NCI-H1092 (cell line): ENCODE results near the gene SLC7A6.

Source experiments
- DNase-seq: peaks from one replicate; lab custom pipeline; 2025; lab: John Stamatoyannopoulos, UW

The SLC7A6 gene

DNA sequence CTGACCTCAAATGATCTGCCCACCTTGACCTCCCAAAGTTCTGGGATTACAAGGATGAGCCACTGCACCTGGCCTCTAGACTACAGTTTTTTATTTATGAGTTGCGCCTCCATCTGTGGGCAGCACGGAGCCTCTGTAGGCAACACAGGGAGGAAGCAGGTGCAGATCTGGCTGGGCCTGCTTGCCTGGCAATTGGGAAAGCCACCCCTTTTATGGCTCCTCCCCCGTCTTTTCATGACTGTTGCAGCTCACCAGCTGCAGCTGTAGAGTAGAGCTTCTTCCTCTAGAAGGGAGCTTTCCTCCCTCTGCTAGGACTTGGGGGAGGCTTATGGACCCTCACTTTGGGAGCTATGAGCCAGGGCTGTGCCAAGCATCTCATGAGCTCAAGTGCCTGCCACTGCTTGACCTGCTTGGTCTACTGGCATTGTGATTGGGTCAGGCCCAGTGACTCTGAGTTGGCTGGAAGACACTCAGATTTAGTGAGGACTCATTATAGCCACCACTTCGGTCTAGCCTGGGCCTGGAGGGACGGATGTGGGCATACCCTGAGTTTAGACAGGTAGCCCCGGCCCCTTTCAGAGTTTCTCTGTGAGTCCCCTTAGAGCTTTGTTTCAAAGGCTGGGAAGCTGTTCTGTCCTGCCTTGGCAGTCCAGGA is 6.9 kb upstream of the SLC7A6 start:
- DNase-seq = peak; percentile 32

GRCh38 chr16:68257906-68258800 is 6.2 kb upstream of the SLC7A6 start:
- DNase-seq = no peak

- DNase-seq = no peak
Observed at GRCh38 chr16:68259007-68259825, 5.1 kb upstream of the SLC7A6 start.

- no peak for DNase-seq
Observed at GRCh38 chr16:68263559-68264127, 683 bp upstream of the SLC7A6 start.

DNA sequence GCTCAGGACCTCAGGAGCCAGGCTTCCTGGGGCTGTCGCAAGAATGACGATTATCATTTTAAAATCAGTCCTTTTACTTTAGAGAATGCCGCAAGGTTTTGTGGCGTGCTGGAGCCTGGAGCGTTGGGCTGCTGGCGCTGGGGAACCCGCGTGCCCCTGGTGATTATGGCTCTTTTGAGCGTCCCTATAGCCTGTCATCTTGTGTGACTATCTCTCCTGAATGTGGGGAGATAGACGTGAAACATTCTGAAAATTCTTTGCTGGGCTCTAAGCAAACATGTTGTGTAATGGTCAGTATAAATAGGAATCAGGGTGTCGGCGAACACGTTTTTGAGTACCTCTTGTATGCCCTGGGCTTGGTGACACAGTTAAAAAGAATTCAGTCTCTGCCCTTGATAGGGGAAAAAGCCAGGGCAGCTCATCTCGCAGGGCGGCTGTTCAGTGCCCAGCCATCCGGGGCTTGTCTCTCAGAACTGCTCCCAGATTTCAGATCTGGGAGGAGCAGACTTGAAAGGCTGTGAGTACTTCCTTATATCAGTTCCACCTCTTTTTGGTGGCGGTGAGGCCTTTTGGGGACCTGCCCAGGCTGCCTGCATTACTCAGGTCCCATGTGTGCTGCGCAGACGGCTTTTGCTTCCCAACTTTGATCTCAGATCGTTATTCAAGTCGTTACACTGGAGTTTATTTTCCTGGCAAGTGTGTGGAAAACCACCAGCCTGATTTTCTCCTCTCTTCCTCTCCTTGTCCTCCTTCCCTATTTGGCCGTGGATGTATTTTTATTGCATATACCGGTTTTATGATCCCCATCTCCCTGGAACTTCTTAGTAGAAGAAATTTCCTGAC is 973 bp downstream of the SLC7A6 start:
- no peak for DNase-seq

GRCh38 chr16:68267612-68268405 is 3.5 kb downstream of the SLC7A6 start:
- DNase-seq = no peak

DNA sequence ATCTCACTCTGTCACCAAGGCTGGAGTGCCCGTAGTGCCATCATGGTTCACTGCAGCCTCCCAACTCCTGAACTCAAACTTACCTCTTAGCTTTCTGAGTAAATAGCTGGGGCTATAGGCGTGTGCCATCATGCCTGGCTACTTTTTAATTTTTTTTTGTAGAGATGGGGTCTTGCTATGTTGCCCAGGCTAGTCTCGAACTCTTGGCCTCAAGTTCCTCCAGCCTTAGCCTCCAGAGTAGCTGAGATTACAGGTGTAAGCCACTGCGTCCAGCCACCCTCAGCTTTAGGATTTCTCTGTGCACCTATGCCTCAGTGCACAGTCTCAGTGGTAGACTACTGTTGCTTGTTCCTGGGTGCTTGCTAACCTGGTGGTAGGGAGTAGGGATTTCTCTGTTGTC is 5.5 kb downstream of the SLC7A6 start:
- no peak for DNase-seq

DNA sequence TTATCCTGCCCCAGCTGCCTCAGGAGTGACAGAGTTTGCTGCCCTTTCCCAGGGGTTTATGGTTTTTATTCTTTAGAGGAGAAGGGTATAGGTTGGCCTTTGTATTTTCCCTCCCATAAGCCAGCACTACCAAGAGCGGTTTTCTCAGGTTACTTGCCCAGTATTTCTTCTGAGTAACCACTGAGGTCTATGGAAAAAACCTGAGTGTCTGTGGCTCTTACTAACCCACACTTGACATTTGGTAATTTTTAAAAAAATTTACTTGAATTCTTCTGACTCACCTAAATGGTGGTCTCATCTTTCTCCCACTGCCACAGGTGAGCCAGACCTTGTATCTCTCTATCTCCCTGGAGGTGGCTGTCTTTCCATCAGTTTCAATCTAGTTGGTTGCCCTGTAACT is 6.0 kb downstream of the SLC7A6 start:
- DNase-seq = no peak

GRCh38 chr16:68272507-68273209 is 8.3 kb downstream of the SLC7A6 start:
- DNase-seq = no peak

GRCh38 chr16:68273459-68273858 is 9.1 kb downstream of the SLC7A6 start:
- no peak for DNase-seq

- no peak for DNase-seq
Observed at GRCh38 chr16:68273896-68274295, 9.6 kb downstream of the SLC7A6 start.

- DNase-seq = no peak
Observed at GRCh38 chr16:68274441-68274840, 10.1 kb downstream of the SLC7A6 start.

DNA sequence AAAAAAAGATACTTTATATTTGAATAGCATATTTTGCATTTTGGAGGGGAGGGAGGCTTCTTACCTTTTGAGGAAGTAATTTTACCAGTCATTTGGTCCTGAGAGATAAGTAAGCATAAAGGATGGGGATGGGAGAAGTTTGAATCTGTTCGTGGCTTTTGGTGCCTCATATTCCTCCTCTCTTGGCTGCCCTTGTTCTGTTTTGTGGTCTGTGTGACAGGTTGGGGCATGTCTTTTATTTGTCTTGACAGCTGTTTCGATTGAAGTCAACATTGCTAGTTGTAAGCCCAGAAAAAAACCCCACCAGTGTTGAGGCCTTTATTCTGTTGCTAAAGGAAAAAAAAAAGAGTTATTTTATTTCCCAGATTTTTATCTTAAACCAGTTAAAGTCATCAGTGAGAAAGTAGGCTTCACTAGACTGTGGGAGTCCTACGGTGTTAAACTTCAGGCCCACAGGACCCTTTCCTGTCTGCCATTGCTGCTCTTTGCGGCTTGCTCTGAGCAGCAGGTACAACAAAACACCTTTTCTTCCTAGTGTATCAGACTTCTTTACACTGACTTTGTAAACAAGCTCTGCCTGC is 11.4 kb downstream of the SLC7A6 start:
- DNase-seq = no peak

- no peak for DNase-seq
Observed at GRCh38 chr16:68276223-68276622, 11.9 kb downstream of the SLC7A6 start.

DNA sequence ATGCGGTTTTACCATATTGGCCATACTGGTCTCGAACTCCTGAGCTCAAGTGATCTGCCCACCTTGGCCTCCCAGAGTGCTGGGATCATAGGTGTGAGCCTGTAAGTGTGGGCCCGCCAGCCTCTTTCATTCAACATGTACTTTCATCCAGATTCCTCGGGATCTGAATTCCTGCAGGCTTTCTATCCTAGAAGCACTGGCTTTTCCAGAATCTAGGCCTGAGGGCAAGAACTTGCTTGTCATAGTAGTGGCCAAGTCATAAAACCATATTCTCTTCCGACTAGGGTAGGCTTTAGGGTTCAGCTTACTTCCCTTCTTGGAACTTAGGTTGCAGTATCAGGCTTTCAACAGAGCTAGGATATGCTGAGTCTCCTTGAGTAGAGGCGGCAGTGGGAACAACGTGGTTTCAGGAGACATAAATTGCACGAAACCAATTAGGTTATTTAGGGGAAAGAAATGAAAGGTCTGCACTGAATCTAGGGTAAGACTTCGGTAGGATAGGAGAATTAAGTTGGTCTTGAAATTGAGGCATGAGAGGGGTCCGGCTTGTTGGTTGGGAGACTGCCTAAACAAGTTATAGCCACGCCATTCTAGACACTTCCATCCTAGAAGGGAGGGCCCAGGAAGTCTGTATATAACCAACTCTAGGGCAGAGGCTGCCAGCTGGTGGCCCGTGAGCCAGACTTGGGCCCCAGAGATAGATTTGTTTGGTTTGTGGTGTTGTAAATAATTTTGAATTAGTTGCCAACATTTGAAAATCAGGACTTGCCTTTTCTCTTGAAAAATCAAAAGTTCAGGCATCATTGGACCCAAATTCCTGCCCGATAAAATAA is 15.6 kb downstream of the SLC7A6 start:
- no peak for DNase-seq

DNA sequence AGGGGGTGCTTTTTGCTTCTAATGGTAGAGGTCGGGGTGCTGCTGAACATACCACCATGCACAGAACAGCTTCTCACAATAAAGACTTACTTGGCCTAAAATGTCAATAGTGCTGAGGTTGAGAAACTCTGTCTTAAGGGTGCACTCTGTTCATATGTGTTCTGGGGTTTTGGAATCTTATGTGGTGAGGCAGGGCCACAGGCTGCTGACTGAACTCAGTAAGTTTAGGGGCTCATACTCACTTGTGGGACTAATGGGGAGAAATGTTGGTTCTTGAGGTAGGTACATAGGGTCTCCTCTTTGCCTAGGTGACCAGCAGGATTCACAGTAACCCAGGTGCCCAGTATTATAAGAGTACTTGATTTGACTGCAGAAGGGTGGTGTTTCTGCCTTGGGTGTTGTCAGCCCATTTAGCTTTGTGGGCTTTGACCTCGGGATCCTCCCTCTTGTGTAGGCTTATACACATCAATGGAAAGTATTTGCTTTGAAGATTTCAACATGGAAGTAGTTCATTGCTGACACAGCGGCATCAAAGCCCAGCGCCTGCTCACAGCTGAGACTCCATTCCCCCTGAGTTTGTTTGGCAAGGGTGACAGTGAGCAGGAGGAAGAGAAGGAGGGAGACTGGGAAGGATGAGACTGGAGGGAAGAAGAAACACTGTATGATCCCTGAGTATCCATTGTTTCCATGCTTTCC is 17.2 kb downstream of the SLC7A6 start:
- DNase-seq = no peak

- no peak for DNase-seq
Observed at GRCh38 chr16:68282064-68282452, 17.7 kb downstream of the SLC7A6 start.

DNA sequence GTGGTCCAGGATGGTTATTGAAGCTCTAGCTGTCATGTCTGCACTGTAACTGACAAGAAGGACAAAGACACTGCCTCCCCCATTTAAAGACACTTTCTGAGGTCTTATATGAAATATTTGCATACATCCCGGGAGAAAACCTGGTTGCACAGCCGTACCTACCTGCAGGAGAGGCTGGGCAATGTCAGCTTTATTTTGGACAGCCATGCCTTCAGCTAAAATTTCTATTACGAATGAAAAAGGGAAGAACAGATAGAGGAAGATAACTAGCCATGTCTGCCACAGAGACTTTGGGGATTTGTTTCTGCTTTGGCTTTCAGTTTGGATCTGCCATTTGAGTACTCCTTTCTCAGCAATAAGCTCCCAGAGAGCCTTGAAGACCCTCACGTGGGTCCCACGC is 19.0 kb downstream of the SLC7A6 start:
- DNase-seq = no peak
